CD4-positive, alpha-beta T cell treated with Interferon alpha-2 for 1 hour (primary cell): ENCODE measurements around the gene PAPPA2.
"Not testable (repeated sequence)": the region's sequence is repeated elsewhere in the genome, so short reads cannot be mapped to it uniquely, and the experiment has no call there.

Source experiments
- DNase-seq, 2 donors: peaks; one replicate each; pipeline ENCODE4 v3.0.0-alpha.2; 2020 to 2022

Gene PAPPA2

DNA sequence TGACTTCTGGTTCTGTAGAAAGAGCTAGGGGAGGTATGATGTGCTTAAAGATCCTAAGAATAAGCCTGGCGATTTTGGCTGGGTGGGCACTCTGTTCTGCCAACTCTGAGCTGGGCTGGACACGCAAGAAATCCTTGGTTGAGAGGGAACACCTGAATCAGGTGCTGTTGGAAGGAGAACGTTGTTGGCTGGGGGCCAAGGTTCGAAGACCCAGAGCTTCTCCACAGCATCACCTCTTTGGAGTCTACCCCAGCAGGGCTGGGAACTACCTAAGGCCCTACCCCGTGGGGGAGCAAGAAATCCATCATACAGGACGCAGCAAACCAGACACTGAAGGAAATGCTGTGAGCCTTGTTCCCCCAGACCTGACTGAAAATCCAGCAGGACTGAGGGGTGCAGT is 93.3 kb downstream of the PAPPA2 start:
- no peak for DNase-seq

DNA sequence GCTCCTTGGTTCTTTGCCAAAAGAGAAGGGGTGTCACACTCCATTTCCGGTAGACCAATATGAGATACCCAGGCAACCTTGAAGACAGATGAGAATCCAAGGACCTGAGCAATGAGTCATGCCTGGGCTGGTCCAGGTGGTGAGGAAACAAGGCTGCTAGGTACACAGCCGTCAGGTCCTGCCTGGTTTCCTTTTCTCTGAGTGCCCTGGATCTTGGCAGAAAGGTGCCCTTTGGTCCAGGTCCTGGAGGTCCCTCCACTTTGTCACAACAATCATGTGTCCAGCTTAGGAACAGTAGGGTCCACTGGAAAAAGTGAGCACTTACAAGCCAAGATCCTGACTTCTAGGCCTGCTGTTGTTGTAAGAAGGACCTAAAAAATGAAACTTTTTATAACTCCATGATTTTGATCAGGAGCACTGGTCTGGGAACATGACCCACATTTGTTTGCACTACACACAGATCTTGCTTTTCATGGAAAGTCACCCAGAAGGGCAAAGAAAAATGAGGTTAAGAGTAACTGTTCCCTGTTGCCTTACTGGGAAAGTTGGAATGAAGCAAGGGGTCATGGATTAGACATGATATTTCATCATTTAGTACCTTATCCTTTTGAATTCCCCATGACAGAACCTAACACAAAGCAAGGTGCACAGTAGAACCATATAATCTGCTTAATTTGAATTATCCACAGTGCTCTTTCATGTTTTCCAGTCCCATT is 94.7 kb downstream of the PAPPA2 start:
- DNase-seq, result no peak

DNA sequence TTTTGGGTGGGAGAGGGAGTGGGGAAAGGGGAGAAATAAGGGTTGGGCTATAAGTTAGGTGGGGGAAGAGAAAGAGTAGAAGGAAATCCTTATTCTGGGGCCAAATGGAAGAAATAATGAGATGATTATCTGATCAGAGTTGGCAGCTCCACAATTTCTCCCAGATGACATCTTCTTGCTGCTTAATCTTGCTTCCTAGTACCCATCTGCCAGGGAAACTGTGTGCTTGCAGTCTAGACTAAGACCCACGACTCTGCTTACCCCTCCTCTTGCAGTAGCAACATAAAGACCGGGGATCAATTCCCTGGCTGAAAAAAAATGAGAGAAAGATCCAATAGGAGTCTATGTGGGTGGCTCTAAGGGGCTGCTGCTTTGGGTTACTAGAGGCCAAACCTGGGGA is 95.6 kb downstream of the PAPPA2 start:
- DNase-seq, result no peak

DNA sequence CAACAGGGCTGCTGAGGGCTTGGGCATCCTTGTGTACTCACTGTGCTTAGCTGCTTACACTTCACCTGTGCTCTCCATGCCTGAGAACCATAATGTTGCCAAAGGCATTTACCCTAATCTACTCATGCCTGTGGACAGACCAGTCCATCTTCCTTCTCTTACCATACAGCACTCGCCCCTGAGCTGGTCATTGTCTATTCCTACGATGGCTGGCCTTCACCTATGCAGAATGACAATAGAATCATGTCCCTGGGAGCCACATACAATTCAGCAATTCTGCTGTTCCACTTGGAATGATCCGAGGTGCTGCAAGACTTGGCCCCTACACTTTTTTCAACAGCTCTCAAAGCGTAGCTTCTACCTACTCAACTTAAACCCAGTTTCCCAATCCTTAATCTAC is 96.5 kb downstream of the PAPPA2 start:
- no peak for DNase-seq

DNA sequence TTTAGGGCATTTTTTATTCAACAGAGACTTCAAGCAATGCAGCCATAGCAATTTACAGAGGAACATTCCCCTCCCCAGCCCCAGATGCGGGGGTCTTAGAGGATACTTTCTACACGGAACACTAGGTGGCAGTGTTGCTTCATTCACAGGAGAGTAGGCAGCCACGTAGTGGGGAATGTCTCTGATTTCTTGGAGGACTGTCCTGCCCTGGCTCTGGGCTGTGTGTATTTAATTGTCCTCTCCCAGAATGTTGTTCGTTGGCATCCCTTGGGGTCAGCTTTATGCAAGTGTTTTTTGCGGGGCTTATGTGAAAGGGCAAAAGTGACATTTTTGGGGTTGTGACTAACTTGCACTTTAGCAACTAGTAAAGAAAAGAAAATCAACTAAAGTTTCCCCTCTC is 96.9 kb downstream of the PAPPA2 start:
- no peak for DNase-seq

DNA sequence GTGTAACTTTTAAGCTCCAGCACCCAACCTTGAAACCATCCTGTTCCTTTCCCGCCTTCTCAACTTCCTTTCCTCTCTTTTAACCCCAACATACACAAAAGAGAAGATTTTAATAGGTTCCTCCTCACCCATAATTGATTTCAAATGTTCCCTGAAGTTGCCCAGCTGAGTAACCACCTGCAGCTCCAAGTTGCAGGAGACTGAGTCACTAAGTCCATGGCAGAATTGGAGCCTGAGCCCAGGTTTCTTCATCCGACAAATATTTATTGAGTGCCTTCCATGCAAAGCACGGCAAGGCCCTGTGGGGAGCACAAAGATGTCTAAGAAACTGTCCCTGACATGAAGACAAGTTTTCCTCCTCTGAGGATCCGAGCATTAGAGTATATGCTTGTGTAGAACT is 97.7 kb downstream of the PAPPA2 start:
- DNase-seq, result no peak

DNA sequence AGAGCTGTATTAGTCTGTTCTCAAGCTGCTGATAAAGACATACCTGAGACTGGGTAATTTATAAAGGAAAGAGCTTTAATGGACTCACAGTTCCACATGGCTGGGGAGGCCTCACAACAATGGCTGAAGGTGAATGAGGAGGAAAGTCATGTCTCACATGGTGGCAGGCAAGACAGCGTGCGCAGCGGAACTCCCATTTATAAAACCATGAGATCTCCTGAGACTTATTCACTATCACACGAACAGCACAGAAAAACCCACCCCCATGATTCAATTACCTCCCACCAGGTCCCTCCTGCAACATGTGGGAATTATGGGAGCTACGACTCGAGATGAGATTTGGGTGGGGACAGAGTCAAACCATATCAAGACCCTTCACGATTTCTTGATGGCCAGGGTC is 98.8 kb downstream of the PAPPA2 start:
- not testable (repeated sequence) for DNase-seq

DNA sequence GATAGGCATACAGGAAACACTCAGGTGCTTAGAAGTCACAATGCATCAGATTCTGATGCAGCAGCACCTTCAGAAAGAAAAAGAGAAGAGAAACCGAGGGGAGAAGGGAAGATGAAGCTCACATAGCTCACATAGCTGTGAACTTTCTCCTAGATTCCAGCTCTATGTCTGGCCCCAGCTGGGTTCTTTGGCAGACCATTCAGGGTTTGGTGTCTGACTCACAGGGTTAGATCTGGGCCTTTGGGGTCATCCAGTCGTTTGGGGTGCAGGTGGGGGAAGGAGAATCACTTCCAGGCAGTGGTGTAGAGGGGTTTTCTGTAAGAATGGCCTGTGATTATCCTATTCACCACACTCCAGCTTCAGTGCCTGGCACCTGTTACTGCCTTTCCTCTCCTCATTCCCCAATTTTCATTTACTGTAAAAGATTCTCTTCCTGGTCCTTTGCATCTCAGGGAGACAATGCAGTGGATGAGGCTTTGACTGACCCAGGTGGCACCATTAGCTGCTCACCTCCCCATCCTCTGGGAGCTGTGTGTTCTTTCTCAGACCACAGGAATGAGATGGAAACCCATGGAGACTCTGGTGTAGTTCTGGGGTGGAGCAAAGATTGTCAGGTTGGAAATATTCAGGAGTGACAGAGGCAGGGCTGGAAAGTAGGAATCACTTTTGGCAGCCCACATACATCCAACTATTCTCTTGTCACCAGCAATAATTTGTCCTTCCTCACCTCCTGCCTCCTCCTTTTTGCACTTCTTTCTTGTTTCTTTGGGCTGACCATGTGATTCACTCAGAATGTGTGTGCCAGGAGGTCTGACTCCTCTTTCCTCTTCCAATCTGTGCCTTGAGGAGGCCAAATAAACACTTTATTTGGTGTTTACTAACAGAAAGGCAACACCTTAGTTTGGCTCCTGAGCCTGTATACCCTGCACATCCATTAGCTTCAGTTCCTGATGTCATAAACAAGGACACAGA is 103.3 kb downstream of the PAPPA2 start:
- DNase-seq, result no peak

DNA sequence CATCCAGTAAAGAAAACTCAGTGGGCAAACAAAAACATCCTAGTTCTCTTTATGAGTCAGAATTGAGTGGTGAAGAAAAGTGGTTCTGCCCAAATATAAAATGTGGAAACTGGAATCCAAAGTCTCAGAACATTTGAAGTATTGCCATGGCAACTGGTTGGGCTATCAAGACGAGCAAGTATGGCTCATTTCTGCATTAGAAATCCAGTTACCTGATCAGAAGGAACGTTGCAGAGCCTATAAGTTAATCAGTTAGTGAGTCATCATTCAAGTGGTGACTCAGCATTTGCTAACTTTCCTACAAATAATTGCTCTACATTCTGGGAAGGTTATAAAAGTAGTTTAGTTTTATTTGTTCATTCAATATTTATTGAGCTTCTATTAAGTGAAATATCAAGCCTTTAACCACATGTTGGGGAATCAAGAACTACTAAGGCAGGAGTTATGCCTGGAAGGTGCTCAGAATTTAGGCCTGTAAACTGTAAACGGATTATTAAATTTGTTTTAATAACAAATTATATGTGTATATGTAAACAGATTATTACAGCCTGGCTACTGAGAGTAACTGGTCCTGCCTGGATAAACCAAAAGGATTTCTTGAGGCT is 104.3 kb downstream of the PAPPA2 start:
- no peak for DNase-seq

DNA sequence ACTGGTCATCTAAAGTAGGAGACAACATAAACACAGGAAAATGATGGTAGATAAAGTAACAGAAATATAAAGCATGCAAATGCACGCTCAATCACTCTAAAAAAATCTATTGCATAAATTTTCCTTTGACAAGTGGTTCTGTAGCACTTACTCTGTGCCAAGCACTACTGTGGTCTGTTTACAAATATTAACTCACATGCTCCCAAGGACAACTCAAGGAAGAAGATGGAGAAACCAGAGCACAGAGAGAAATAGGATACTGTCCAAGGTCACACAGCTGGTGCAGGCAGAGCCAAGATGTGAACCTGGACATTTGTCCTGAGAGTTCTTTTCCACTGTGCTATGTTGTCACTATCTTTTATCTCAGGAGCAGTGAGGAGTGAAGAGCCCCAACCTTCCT is 105.2 kb downstream of the PAPPA2 start:
- DNase-seq, result no peak

DNA sequence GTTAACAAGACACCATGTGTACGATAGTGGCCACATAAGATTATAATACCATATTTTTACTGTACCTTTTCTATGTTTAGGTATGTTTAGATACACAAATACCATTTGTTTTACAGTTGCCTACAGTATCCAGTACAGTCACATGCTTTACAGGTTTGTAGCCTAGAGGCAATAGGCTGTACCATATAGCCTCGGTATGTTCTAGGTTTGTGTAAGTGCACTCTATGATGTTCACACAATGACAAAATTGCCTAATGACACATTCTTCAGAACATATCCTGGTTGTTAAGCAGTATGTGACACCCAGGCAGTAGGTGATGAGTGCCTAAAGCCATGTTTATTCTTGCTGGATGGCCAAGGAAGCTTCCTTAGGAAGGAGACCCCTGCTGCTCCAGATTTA is 111.8 kb downstream of the PAPPA2 start:
- DNase-seq, result no peak

DNA sequence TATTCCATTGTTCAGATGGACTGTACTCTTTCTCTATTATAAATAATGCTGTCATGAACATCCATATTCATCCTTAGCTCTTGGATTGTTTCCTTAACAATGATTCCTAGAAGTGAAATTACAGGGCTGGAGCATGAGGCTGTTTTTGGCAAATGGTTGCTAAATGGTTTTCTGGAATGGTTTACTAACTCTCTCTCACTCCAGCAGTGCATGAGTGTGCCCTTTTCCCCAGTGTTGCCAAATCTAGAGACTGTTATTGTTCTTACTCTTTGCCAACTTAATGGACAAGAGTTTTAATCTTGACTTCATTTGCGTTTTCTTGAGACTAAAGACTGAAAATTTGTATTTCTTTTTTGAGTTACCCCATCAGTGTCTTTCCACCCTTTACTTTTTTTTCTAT is 113.0 kb downstream of the PAPPA2 start:
- no peak for DNase-seq

DNA sequence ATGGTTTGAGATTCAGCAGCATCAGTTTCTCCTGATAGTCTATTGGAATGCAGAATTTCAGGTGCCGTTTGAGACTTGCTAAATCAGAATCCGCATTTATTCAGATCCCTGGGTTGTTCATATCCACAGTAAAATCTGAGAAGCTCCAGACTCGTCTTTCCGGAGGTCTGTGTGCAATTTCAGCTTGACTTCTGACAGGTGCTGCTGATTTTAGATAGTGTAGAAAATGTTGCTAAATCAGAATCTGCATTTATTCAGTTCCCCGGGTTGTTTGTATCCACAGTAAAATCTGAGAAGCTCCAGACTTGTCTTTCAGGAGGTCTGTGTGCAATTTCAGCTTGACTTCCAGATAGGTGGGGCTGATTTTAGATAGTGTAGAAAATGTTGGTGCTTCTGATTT is 113.7 kb downstream of the PAPPA2 start:
- DNase-seq, result no peak

DNA sequence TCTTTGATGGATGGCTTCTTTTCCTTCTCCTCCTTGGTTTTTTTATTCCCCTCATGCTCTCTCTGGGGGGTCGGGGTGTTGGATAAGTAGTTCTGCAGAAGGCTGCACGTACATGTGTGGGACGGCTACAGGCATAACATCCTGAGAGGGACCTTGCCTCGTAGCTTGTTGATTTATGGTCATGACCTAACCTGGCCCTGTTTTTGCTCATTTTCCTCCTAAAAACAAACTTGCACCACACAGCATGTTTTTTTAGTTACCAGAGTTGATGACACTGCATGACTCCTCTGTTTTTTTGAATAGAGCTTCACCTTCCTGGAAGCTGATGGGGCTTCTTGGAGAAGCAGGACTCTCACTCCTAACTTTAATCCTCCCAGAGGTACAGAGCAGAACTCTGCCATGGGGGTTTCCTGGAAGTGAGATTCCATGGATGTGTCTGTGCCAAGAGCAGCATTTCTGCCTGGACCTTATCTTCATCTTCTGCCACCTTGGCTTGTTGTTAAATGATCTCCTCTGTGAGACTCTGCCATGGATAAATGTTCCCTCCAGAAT is 114.7 kb downstream of the PAPPA2 start:
- no peak for DNase-seq

DNA sequence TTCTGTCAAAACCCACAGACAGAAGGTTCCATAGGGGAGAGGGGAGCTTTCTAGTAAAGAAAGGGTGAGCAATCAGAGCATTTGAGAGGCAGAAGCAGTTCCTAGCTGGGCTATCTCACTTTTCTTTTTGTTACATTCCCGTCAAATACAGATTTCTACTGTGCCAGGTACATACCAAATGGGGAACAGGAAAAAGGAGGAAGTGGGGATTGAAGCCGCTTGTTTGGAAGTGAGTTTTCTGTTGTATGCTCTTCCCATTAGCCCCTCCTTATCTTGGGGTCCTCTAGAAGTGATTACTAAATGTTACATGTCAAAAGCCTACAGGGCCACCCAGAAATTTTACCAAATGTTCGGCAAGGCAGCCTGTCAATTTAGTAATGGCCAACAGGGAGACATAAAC is 116.1 kb downstream of the PAPPA2 start:
- no peak for DNase-seq

DNA sequence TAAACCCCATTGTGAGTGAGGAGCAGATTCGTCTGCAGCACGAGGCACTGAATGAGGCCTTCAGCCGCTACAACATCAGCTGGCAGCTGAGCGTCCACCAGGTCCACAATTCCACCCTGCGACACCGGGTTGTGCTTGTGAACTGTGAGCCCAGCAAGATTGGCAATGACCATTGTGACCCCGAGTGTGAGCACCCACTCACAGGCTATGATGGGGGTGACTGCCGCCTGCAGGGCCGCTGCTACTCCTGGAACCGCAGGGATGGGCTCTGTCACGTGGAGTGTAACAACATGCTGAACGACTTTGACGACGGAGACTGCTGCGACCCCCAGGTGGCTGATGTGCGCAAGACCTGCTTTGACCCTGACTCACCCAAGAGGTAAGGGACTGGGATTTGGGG is 132.2 kb downstream of the PAPPA2 start:
- DNase-seq, result no peak

DNA sequence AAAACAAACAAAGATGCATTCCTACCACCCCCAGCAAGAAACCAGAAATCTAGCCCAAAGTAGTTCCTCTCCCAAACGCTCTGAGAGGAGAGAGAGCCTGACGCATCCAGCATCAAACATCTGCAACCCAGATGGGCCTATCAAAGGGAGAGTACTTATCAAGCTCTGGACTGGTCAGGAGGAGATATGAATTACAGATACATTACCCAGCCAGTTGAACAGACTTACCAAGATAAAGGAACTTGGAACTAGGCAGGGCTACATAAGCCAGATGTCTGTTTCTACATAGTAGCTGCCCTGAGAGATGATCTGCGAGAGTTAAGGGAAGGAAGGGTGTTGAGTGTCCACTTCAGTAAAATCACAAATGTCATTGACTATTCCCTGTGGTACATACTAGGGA is 138.4 kb downstream of the PAPPA2 start:
- no peak for DNase-seq

DNA sequence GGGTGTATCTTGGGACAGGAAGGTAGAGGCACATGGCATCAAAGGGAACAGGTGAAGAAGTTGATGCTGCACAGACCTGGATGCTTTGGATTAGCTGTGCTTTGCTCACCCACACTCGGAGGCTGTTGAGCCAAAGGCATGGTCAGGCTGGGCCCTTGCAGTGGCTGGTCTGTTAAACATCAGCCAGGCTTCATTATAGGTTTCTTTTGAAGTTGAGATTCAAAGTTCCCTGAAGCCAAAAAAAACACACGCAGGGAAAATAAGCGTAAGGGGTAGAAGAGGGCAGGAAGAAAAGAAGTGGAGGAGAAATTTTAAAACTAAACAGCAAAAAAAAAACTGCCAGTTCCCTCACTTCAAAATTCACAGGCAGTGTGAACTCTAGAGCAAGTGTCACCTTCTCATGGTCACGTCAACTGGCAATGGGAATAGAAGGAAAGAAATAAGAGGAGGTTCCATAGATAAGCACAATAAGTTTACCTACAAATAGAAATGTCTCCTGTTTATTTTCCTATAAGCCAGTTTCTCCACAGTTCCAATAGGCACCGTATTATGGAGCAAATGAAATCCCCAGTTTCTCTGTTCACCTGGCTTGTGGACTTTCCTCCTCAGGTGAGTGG is 139.5 kb downstream of the PAPPA2 start:
- DNase-seq, result no peak

DNA sequence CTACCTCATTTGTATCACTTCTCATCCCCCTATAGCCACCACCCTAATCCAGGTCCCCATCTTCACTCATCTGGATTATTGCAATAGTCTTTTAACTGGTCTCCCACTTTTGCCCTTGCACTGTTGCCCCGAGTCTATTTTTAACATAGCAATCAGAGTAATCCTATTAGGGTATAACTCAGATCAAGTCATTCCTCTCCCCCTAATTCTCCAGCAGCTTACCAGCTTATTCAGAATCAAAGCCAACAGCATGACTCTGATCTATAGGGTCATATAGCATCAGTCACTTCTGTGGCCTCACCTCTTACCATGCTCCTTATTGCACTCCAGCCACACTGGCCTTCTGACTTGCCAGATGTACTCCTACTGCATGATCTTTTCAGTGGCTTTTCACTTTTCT is 140.7 kb downstream of the PAPPA2 start:
- DNase-seq, result no peak

DNA sequence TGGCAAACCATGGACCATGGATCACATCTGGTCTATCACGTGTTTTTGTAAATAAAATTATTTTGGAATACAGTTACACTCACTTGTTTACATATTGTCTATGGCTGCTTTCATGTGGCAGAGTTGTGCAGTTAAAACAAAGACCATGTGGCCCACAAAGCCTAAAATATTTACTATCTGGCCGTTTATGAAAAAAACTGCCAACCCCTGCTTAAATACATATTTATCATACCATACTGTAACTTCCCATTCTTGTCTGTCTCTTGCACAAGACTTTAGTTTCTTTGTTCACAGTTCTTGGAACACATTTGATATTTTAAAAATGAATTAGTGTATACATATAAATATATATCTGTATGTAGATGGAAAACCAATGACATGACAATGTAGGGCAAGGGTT is 141.5 kb downstream of the PAPPA2 start:
- no peak for DNase-seq

DNA sequence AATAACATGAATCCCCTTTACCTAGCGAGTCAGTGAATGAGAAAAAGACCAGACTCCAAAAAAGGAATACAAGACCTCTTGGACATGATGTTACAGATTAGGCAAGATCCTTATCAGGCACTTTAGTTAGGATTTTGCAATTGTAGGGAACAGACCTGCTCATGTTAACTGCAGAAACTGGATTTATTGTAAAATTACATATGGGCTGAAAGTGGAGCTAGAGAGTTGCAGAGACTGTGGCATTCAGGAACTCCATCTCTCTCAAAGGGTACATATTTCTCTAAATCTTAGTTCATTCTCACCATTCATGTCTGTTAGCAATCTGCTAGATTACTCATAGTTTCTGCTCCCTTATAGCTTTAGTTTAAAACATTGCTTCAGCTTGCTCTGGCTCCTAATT is 142.2 kb downstream of the PAPPA2 start:
- no peak for DNase-seq

DNA sequence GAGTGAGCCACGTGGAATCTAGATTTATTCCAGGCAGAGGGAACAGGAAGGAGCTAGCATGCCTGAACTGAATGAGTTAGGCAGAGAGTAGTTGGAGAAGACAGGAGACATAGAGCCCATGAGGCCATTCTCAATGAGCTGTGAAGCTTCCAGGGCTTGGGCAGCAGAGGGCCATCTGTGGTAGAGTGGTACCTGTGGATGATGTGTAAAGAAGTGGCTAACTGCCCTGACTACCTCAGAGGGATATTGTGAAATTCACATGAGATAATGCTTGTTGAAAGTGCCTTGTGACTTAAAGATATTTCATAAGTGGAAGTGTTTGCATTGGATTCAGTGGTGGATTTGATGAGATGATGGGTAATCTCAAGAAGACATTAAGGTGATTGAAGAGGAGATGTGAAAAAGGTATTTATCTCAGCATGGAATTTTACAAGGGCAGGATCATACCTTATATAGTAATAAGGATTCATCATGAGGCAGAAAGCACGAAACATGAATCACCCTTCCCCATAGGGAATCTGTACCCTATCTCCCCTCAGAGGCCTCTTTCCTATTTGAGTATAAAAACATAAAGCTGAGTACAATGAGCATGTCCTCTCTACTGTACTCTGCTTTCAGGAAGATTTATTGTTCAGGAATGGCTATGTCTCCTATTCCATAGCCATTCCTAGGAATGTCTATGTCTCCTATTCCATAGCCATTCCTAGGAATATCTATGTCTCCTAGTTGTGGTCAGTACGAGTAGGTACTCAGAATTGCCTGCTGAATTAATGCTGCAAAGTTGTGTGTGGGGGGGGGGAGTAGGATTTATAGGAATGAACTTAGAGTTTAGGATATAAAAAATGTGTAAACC is 146.8 kb downstream of the PAPPA2 start:
- no peak for DNase-seq
